PC-3 (cell line): ENCODE results near the gene MYLK4. TPM values are rescaled to one million over a fixed set of nuclear protein-coding genes. Genes with fewer than 3 reads are reported as not detected.

Experiments
- ATAC-seq: fragments of 200-7000 bp; cut with Tn5 transposase; 2 replicates; pipeline ENCODE4 v1.9.1; 2020; ENCODE audit warnings: mild to moderate bottlenecking, moderate library complexity
- BruUV-seq: library from RNA; stranded (reverse); fragments of 400-500 nt; replicated peaks from 2 replicates; lab custom pipeline; 2021; lab: Mats Ljungman, UMichigan
- CTCF ChIA-PET: fragments of 300-600 bp; sonication (Branson Sonifier 250); formaldehyde crosslinking; loops from one replicate; lab custom pipeline; 2022; ENCODE audit warnings: antibody characterized with exemption; lab: Charles Lee
- POLR2A ChIA-PET: fragments of 300-600 bp; sonication (Branson Sonifier 250); formaldehyde crosslinking; loops from one replicate; lab custom pipeline; 2022; ENCODE audit warnings: antibody characterized with exemption; ENCODE audit not compliant: unreplicated experiment; lab: Charles Lee
- DNase-seq: peaks from one replicate; pipeline ENCODE4 v3.0.0-alpha.2; 2015
- H2AFZ ChIP-seq: fragments of 300-600 bp; sonication (generic); 2 replicates; pipeline ENCODE4 v1.6.0; 2016; ENCODE audit warnings: antibody characterized with exemption, low read length
- H3F3A ChIP-seq: fragments of 300-600 bp; sonication (generic); one replicate; pipeline ENCODE4 v1.6.0; 2017; ENCODE audit warnings: antibody characterized with exemption, low read length, control low read depth, mild to moderate bottlenecking; ENCODE audit not compliant: unreplicated experiment
- H3K27ac ChIP-seq: fragments of 300-600 bp; sonication (generic); 2 replicates; pipeline ENCODE4 v1.5.1; 2016; ENCODE audit warnings: mild to moderate bottlenecking, low read length
- H3K27me3 ChIP-seq: fragments of 300-600 bp; sonication (generic); 2 replicates; pipeline ENCODE4 v1.6.1; 2016; ENCODE audit warnings: low read length, mixed read lengths
- H3K36me3 ChIP-seq: fragments of 300-600 bp; sonication (generic); 2 replicates; pipeline ENCODE4 v1.6.1; 2016; ENCODE audit warnings: low read depth, mixed run types, low read length, mixed read lengths
- H3K4me1 ChIP-seq: fragments of 300-600 bp; sonication (generic); 2 replicates; pipeline ENCODE4 v1.5.1; 2016; ENCODE audit warnings: low read length; ENCODE audit not compliant: insufficient read depth
- H3K4me2 ChIP-seq: fragments of 300-600 bp; sonication (generic); 2 replicates; pipeline ENCODE4 v1.6.0; 2016; ENCODE audit warnings: low read length
- H3K4me3 ChIP-seq: fragments of 300-600 bp; sonication (generic); 2 replicates; pipeline ENCODE4 v1.5.1; 2016; ENCODE audit warnings: mild to moderate bottlenecking, low read length, mixed read lengths
- H3K79me2 ChIP-seq: fragments of 300-600 bp; sonication (generic); 2 replicates; pipeline ENCODE4 v1.6.1; 2017; ENCODE audit warnings: low read length, mixed read lengths
- H3K9ac ChIP-seq: fragments of 300-600 bp; sonication (generic); 2 replicates; pipeline ENCODE4 v1.6.0; 2016; ENCODE audit warnings: mild to moderate bottlenecking, low read length
- H3K9me2 ChIP-seq: fragments of 300-600 bp; sonication (generic); replicated peaks from 2 replicates; pipeline ENCODE4 v1.6.1; 2016; ENCODE audit warnings: mixed run types, low read length, mixed read lengths
- H3K9me3 ChIP-seq: fragments of 300-600 bp; sonication (generic); 2 replicates; pipeline ENCODE4 v1.6.1; 2016; ENCODE audit warnings: low read length, mixed read lengths
- H4K20me1 ChIP-seq: fragments of 300-600 bp; sonication (generic); 2 replicates; pipeline ENCODE4 v1.6.1; 2016; ENCODE audit warnings: low read length, mixed read lengths
- EZH2 ChIP-seq: fragments of 300-600 bp; sonication (generic); IDR thresholded peaks from one replicate; pipeline ENCODE4 v1.6.1; 2017; ENCODE audit warnings: antibody characterized with exemption, mild to moderate bottlenecking, low read length; ENCODE audit not compliant: unreplicated experiment
- EZH2phosphoT487 ChIP-seq: fragments of 300-600 bp; sonication (generic); IDR thresholded peaks from 2 replicates; pipeline ENCODE4 v1.6.1; 2018; ENCODE audit warnings: mild to moderate bottlenecking, antibody characterized with exemption, low read length, borderline replicate concordance
- intact Hi-C: fragments of 100-400 bp; cut with micrococcal nuclease; formaldehyde crosslinking; loops from 2 replicates; pipeline ENCODE4 v1.9.0; 2023
- total RNA-seq: library from RNA; depleted of rRNA; stranded (reverse); fragments of >200 nt; gene quantifications from 2 replicates; pipeline ENCODE4 v1.2.3, GENCODE V29; 2014
- TF ChIP-seq, protein P1 (sequence below): fragments of 300-600 bp; sonication (generic); conservative IDR thresholded peaks from 2 replicates; pipeline ENCODE4 v1.5.1; 2017; ENCODE audit warnings: antibody characterized with exemption, low read depth, mild to moderate bottlenecking, low read length

Gene MYLK4
- total RNA-seq, 1 experiment from 2014 or later = 0.11 TPM

- H2AFZ ChIP-seq = no peak overlapping the region
- no peaks in the 10 kb centered on the region for H3K9me3 ChIP-seq
- ChIA-PET CTCF (no interaction called here), POLR2A (no interaction called here)
- no peaks in the 10 kb centered on the region for H3K4me1 ChIP-seq
- H4K20me1 ChIP-seq = peaks cover 33% of the 10 kb centered on the region
- intact Hi-C loops = no loop called here
- H3K79me2 ChIP-seq = peaks cover 100% of the 10 kb centered on the region
- no peak overlapping the region for H3K27ac ChIP-seq
- H3K9me2 ChIP-seq = no peaks in the 10 kb centered on the region
- no peak for DNase-seq
- no peaks in the 10 kb centered on the region for H3F3A ChIP-seq
- H3K36me3 ChIP-seq = peaks cover 55% of the 10 kb centered on the region
- BruUV-seq = no TSS peak
- H3K9ac ChIP-seq = no peak overlapping the region
- TF ChIP-seq EZH2 (no peak), EZH2phosphoT487 (no peak)
- TF ChIP-seq, protein P1, sequence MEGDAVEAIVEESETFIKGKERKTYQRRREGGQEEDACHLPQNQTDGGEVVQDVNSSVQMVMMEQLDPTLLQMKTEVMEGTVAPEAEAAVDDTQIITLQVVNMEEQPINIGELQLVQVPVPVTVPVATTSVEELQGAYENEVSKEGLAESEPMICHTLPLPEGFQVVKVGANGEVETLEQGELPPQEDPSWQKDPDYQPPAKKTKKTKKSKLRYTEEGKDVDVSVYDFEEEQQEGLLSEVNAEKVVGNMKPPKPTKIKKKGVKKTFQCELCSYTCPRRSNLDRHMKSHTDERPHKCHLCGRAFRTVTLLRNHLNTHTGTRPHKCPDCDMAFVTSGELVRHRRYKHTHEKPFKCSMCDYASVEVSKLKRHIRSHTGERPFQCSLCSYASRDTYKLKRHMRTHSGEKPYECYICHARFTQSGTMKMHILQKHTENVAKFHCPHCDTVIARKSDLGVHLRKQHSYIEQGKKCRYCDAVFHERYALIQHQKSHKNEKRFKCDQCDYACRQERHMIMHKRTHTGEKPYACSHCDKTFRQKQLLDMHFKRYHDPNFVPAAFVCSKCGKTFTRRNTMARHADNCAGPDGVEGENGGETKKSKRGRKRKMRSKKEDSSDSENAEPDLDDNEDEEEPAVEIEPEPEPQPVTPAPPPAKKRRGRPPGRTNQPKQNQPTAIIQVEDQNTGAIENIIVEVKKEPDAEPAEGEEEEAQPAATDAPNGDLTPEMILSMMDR = no peak
- H3K4me2 ChIP-seq = no peak overlapping the region
- ATAC-seq = no peak
- H3K27me3 ChIP-seq = no peaks in the 10 kb centered on the region
- no peak overlapping the region for H3K4me3 ChIP-seq
Measured at GRCh38 chr6:2775003-2775402, 24.3 kb upstream of the MYLK4 start.

GRCh38 chr6:2773449-2773848 is 22.7 kb upstream of the MYLK4 start:
- Histone ChIP-seq H3K79me2 (peaks cover 100% of the 10 kb centered on the region), H3K36me3 (peaks cover 44% of the 10 kb centered on the region), H3F3A (no peaks in the 10 kb centered on the region), H3K27ac (no peak overlapping the region), H3K4me3 (no peak overlapping the region), H3K4me1 (peaks cover 7% of the 10 kb centered on the region), H3K4me2 (no peak overlapping the region), H3K27me3 (no peaks in the 10 kb centered on the region), H3K9me3 (no peaks in the 10 kb centered on the region), H2AFZ (no peak overlapping the region), H3K9ac (no peak overlapping the region), H3K9me2 (no peaks in the 10 kb centered on the region), H4K20me1 (peaks cover 39% of the 10 kb centered on the region)
- no TSS peak for BruUV-seq
- POLR2A ChIA-PET = no interaction called here
- TF ChIP-seq EZH2 = no peak
- no peak for TF ChIP-seq EZH2phosphoT487
- TF ChIP-seq, protein P1 = no peak
- intact Hi-C loops = no loop called here
- DNase-seq (no peak), ATAC-seq (no peak)
- CTCF ChIA-PET = no interaction called here

DNA sequence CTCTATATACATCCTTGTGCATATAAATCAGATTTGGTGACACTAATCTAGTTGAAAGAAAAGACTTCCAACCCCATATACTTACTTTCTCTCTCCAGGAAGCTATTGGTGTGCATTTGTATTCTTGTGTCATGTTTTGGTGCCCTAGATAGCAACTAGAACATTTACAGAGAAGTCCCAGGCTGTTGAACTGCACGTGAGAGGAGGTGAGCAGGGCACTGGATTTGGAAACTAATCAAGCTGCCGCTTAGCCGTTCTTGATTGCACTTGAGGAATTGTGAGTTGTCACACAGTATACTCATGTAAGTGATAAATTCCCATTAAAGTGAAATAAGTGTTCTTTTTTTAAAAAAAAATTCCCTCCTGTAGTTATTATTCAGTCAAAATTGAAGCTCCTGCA is 22.1 kb upstream of the MYLK4 start:
- no peak for TF ChIP-seq EZH2
- TF ChIP-seq EZH2phosphoT487 = no peak
- TF ChIP-seq, protein P1 = no peak
- Histone ChIP-seq H3K4me2 (no peak overlapping the region), H3K27me3 (no peaks in the 10 kb centered on the region), H2AFZ (no peak overlapping the region), H3K79me2 (peaks cover 100% of the 10 kb centered on the region), H3K4me3 (no peak overlapping the region), H3K9me2 (no peaks in the 10 kb centered on the region), H4K20me1 (peaks cover 45% of the 10 kb centered on the region), H3K4me1 (peaks cover 14% of the 10 kb centered on the region), H3K9me3 (no peaks in the 10 kb centered on the region), H3K9ac (no peak overlapping the region), H3K36me3 (peaks cover 44% of the 10 kb centered on the region), H3K27ac (no peak overlapping the region), H3F3A (no peaks in the 10 kb centered on the region)
- DNase-seq (no peak), ATAC-seq (no peak)
- BruUV-seq = no TSS peak
- ChIA-PET POLR2A (no interaction called here), CTCF (no interaction called here)
- intact Hi-C loops = no loop called here
